IPS-11a (cell line): Measurements from ENCODE around the gene PIM3.
A peak's percentile ranks its signal among the peaks of the same experiment; 100 is the strongest.

Experiments
- H3K4me3 ChIP-seq: one replicate; pipeline ENCODE4 v1.5.1; 2013; ENCODE audit warnings: low read depth, low read length, control low read depth

Gene PIM3

GRCh38 chr22:49954991-49955580, 5.5 kb upstream of the PIM3 start:
- H3K4me3 ChIP-seq: no peak overlapping the region

DNA sequence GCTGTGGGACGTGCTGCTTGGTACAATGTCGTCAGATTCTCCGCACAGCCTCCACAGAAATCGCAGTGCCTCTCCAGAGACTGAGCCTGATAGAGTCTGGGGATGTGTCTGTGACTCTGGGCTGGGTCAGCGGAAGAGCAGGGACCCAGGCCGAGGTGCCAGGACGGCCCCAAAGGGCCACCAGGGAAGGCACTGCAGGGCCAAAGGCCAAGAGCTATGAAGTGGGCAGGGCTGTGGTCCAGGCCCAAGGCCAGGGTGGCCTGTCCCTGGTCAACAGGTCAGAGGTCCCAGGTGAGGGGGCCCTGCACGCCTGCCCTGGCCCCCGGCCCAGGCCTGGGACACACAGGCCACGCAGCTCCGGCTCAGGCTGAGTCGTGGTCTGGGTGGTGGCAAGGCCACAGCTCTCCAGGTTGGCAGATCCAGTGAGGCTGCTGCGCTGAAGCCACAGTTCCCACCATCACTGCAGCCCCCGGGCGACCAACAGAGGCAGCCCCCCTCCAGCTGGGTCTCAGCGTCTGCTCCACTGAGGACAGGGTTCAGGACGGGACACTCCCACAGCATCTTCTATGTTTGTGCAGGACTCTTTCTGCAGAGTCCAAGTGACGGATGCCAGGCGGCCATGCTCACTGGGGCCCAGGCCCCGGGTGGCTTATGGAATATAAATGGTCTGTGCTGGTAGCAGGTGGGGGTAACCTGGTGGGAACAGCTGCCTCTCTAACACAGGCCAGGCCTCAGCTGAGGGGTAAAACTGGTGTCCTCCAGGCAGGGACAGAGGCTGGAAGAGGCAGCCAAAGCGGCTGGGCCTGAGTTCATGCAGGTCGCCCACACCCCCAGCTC, 4.8 kb upstream of the PIM3 start:
- H3K4me3 ChIP-seq: no peak overlapping the region

DNA sequence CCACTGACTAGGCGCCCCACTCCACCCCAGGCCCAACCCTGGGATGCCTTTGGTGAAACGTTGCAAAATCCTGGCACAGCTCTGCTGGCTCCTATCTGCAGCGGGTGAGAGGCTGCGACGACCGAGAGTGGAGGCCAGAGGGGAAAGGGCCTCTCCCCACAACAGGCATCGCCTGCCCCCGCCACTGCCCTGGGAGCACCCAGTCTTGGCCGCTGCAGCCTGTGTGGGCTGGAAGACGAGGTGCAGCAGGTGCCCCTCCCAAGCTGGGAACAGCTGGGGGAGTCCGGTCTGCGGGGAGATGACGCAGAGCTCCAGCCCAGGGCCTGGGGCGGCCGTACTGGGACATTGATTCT, 4.2 kb upstream of the PIM3 start:
- H3K4me3 ChIP-seq: no peak overlapping the region

- H3K4me3 ChIP-seq: no peak overlapping the region
Observed at GRCh38 chr22:49956914-49957825, 3.4 kb upstream of the PIM3 start.

DNA sequence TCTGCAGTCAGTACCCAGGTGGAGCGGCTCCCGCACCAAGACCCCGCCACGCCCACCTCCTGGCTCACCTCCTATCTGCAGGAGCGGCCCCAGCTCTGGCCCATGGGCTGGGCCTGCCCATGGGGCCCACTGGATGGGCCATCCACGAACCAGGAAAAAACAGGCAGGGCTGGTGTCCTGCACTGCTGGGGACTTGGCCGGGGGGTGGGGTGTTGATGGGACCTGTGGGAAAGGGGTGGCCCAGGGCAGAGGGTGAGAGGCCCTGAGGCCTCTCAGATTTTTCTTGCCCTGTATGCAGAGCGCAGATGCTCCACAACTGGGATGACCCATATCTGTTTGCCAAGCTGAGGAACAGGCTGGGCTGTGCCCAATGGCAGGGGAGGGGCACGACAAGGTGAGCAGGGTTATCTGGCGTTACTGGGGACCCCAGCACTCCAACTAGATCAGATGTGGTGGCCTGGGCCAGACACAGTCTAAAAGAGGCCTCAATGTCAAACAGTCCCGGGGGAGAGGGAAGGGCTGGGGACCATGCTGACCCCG, 2.7 kb upstream of the PIM3 start:
- no peak overlapping the region for H3K4me3 ChIP-seq

- H3K4me3 ChIP-seq: no peak overlapping the region
Observed at GRCh38 chr22:49958366-49958921, 2.1 kb upstream of the PIM3 start.

- H3K4me3 ChIP-seq: no peak overlapping the region
Observed at GRCh38 chr22:49958931-49959781, 1.4 kb upstream of the PIM3 start.

- peak overlapping the region; percentile 72 for H3K4me3 ChIP-seq
Observed at GRCh38 chr22:49959782-49960158, 802 bp upstream of the PIM3 start.

GRCh38 chr22:49961005-49961600, 531 bp downstream of the PIM3 start:
- peak overlapping the region; percentile 72 for H3K4me3 ChIP-seq

DNA sequence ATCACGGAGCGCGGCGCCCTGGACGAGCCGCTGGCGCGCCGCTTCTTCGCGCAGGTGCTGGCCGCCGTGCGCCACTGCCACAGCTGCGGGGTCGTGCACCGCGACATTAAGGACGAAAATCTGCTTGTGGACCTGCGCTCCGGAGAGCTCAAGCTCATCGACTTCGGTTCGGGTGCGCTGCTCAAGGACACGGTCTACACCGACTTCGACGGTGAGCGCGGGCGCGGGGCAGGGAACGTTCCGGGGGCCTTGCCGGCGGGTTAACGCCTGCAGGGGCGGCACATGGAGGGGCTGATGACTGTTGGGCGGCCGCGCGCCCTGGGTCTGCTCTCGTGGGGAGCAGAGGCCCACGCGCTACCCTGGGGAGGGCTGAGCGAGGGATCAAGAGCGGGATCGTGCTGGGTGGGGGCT, 1.0 kb downstream of the PIM3 start:
- peak overlapping the region; percentile 72 for H3K4me3 ChIP-seq

GRCh38 chr22:49962012-49962750, 1.6 kb downstream of the PIM3 start:
- H3K4me3 ChIP-seq: peak overlapping the region; percentile 72

- H3K4me3 ChIP-seq: no peak overlapping the region
Observed at GRCh38 chr22:49962751-49963646, 2.4 kb downstream of the PIM3 start.

- no peak overlapping the region for H3K4me3 ChIP-seq
Observed at GRCh38 chr22:49963647-49964026, 3.1 kb downstream of the PIM3 start.

DNA sequence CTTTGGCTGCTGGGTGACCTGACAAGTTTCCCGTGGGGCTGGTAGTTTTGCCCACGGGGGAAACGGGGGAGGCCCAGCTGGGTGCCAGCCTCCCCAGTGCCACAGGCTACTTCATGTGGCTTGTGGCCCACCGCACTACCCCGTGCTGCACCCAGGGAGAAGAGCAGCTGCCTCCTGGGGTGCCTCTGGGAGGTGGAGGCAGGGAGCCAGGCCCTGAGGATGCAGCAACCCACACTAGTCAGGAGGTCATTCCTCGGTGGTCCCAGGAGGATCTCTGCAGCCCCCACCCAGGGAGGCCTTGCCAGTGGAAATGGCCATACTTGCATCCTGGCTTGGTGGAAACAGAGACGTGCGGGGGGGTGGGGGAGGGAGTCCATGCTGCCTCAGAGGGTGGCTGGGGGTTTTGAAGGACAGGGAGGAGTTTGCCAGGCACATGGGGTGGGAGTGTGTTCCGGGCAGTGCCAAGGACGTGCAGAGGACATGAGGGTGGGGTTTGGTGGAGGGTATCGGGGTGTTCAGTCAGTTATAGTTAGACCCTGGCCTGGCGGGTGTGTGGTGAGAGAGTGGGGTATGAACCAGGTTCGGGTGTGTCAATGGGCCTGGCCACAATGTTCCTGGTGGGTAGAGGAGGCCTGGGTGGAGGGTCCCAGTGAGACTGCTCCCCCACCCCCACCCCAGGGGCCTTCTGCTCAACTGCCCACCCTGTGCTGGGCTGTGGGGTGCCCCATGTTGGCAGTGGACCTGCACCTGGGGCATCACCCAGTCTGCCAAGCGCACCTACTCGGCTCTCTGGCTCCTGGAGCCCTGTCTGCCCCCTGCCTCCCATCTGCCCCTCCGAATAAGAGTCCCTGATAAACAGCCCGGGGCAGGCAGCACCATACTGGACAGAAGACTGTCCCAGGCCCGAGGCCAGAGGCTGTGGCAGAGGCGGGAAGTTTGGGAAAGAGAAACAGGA, 3.8 kb downstream of the PIM3 start:
- no peak overlapping the region for H3K4me3 ChIP-seq

- no peak overlapping the region for H3K4me3 ChIP-seq
Observed at GRCh38 chr22:49965091-49966040, 4.8 kb downstream of the PIM3 start.
